Endothelial cell of umbilical vein (primary cell): ENCODE measurements around the gene ISL2.

Experiments
- CTCF ChIP-seq, 2 donors: IDR thresholded peaks; 1 replicate in 1 of 2; 2 replicates in 1 of 2; pipeline ENCODE4 v1.5.1; 2011; ENCODE audit warnings: low read length in 2 of 2, mild to moderate bottlenecking in 2 of 2, moderate library complexity in 2 of 2, control low read depth in 1 of 2, inconsistent platforms in 1 of 2, low read depth in 1 of 2; ENCODE audit not compliant: insufficient read depth in 1 of 2; ENCODE audit errors: extremely low read depth in 1 of 2
- FOS ChIP-seq: IDR thresholded peaks from 2 replicates; pipeline ENCODE4 v1.6.1; 2011; ENCODE audit warnings: mild to moderate bottlenecking, low read length, moderate library complexity, borderline replicate concordance; ENCODE audit not compliant: insufficient read depth
- POLR2A ChIP-seq: IDR thresholded peaks from 2 replicates; pipeline ENCODE4 v1.6.1; 2012; ENCODE audit warnings: low read depth, mild to moderate bottlenecking, control low read depth, low read length

GRCh38 chr15:76293361-76293760 is 43.2 kb upstream of the ISL2 start:
- TF ChIP-seq POLR2A (no peak), CTCF (IDR thresholded peaks at IDR 0.05; ENCODE audit: extremely low read depth in 1 of 2, insufficient read depth in 1 of 2, low read depth in 1 of 2, low read length in 2 of 2) (no peak), FOS (peak; percentile 34)
